WTC11 (cell line): ENCODE data around the gene DRD4. TPM values are rescaled to one million over a fixed set of nuclear protein-coding genes. Genes with fewer than 3 reads are reported as not detected.

Experiments
- ATAC-seq: fragments of 200-7000 bp; cut with Tn5 transposase; 2 replicates; pipeline ENCODE4 v1.10.0; 2021; ENCODE audit warnings: mild to moderate bottlenecking, moderate library complexity
- CTCF ChIA-PET: fragments of 300-600 bp; sonication (Branson Sonifier 250); formaldehyde crosslinking; loops from one replicate; lab custom pipeline; 2021; ENCODE audit warnings: antibody characterized with exemption; lab: Charles Lee
- POLR2A ChIA-PET: fragments of 350-600 bp; sonication (Branson Sonifier 250); formaldehyde crosslinking; loops from one replicate; lab custom pipeline; 2021; ENCODE audit warnings: antibody characterized with exemption; lab: Charles Lee
- DNase-seq: peaks from one replicate; pipeline ENCODE4 v3.0.0; 2021; ENCODE audit warnings: low spot score
- H3K27ac Mint-ChIP-seq: 2 replicates; pipeline ENCODE4 v1.8.0; 2021; ENCODE audit warnings: mixed read lengths
- H3K27me3 Mint-ChIP-seq: 2 replicates; pipeline ENCODE4 v1.8.0; 2021; ENCODE audit warnings: low read depth, mild to moderate bottlenecking, moderate library complexity, mixed read lengths
- H3K36me3 Mint-ChIP-seq: 2 replicates; pipeline ENCODE4 v1.8.0; 2021; ENCODE audit warnings: mixed read lengths
- H3K4me1 Mint-ChIP-seq: 2 replicates; pipeline ENCODE4 v1.8.0; 2022; ENCODE audit warnings: mixed read lengths
- H3K4me3 Mint-ChIP-seq: 2 replicates; pipeline ENCODE4 v1.8.0; 2021; ENCODE audit warnings: mild to moderate bottlenecking, moderate library complexity, mixed read lengths
- H3K9me3 Mint-ChIP-seq: 2 replicates; pipeline ENCODE4 v1.8.0; 2021; ENCODE audit warnings: mixed read lengths
- CREM ChIP-seq: sonication (generic); formaldehyde crosslinking; IDR thresholded peaks from 2 replicates; pipeline ENCODE4 v1.8.1; 2022; ENCODE audit warnings: mild to moderate bottlenecking, missing genetic modification reagents, moderate library complexity
- FOXP1 ChIP-seq: sonication (generic); formaldehyde crosslinking; IDR thresholded peaks from 2 replicates; pipeline ENCODE4 v1.8.0; 2022; ENCODE audit warnings: missing genetic modification reagents, mild to moderate bottlenecking, moderate library complexity, borderline replicate concordance
- RELA ChIP-seq: sonication (generic); formaldehyde crosslinking; IDR thresholded peaks from 2 replicates; pipeline ENCODE4 v1.8.1; 2022; ENCODE audit warnings: missing genetic modification reagents, mild to moderate bottlenecking, borderline replicate concordance
- SMAD4 ChIP-seq: sonication (generic); formaldehyde crosslinking; IDR thresholded peaks from 2 replicates; pipeline ENCODE4 v1.8.0; 2022; ENCODE audit warnings: mild to moderate bottlenecking, missing genetic modification reagents
- TEAD1 ChIP-seq: sonication (generic); formaldehyde crosslinking; IDR thresholded peaks from 2 replicates; pipeline ENCODE4 v1.8.0; 2022; ENCODE audit warnings: mild to moderate bottlenecking, missing genetic modification reagents
- ZBTB21 ChIP-seq: sonication (generic); formaldehyde crosslinking; IDR thresholded peaks from 2 replicates; pipeline ENCODE4 v1.8.1; 2023; ENCODE audit warnings: mild to moderate bottlenecking, missing genetic modification reagents, borderline replicate concordance
- ZNF121 ChIP-seq: sonication (generic); formaldehyde crosslinking; IDR thresholded peaks from 2 replicates; pipeline ENCODE4 v1.8.0; 2023; ENCODE audit warnings: missing genetic modification reagents
- total RNA-seq: library from RNA; stranded (reverse); gene quantifications from 3 replicates; pipeline ENCODE4 v1.2.3, GENCODE V29; 2021
- TF ChIP-seq, protein P1 (sequence below): sonication (generic); formaldehyde crosslinking; IDR thresholded peaks from 2 replicates; pipeline ENCODE4 v1.8.0; 2023; ENCODE audit warnings: missing genetic modification reagents
- TF ChIP-seq, protein P2 (sequence below): sonication (generic); formaldehyde crosslinking; IDR thresholded peaks from 2 replicates; pipeline ENCODE4 v1.8.1; 2022; ENCODE audit warnings: mild to moderate bottlenecking, moderate library complexity, missing genetic modification reagents
- TF ChIP-seq, protein P3 (sequence below): sonication (generic); formaldehyde crosslinking; IDR thresholded peaks from 2 replicates; pipeline ENCODE4 v1.8.0; 2022; ENCODE audit warnings: mild to moderate bottlenecking, missing genetic modification reagents
- TF ChIP-seq, protein P4 (sequence below): fragments of 250-450 bp; sonication (Bioruptor Pico); IDR thresholded peaks from 2 replicates; pipeline ENCODE4 v1.9.0; 2021; ENCODE audit warnings: mild to moderate bottlenecking
- TF ChIP-seq, protein P5 (sequence below): sonication (generic); formaldehyde crosslinking; IDR thresholded peaks from 2 replicates; pipeline ENCODE4 v1.8.1; 2023; ENCODE audit warnings: mild to moderate bottlenecking, missing genetic modification reagents
- TF ChIP-seq, protein P6 (sequence below): sonication (generic); formaldehyde crosslinking; IDR thresholded peaks from 2 replicates; pipeline ENCODE4 v1.8.1; 2023; ENCODE audit warnings: mild to moderate bottlenecking, missing genetic modification reagents, borderline replicate concordance
- TF ChIP-seq, protein P7 (sequence below): fragments of 250-450 bp; sonication (Bioruptor Pico); IDR thresholded peaks from 2 replicates; pipeline ENCODE4 v1.9.0; 2021; ENCODE audit warnings: mild to moderate bottlenecking, borderline replicate concordance
- TF ChIP-seq, protein P8 (sequence below): fragments of 200-600 bp; IDR thresholded peaks from 2 replicates; pipeline ENCODE4 v1.8.0; 2022; ENCODE audit warnings: antibody characterized with exemption

Gene DRD4
- total RNA-seq, 1 experiment from 2014 or later = 3.7 TPM

DNA sequence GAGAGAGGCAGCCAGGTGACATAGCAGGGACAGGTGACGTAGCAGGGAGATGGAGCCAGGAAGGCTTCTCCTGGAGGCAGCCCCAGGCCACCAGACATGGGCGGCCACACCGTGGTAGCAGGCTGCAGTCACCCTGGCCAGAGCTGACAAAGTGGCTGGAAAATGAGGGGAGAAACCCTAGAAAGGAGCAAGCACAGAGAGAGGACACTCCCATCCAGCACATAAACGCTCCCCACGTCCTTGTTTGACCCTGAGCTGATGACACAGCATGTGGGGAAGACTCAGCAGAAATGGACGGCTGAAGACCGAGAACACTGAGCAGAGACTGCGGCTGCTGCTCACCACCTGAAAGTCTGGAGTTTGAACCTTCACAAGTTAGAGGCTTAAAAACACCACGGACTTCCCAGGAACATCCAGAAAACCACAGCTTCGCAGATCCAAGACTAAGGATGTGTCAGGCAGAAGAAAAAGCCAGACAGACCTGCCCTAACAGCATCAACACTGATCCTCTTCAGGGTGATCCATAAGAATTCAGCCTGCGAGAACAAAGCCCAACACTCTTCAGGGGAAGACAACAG is 28.7 kb downstream of the DRD4 start:
- H3K27ac Mint-ChIP-seq = peak overlapping the region; percentile 47
- POLR2A ChIA-PET = no interaction called here

DNA sequence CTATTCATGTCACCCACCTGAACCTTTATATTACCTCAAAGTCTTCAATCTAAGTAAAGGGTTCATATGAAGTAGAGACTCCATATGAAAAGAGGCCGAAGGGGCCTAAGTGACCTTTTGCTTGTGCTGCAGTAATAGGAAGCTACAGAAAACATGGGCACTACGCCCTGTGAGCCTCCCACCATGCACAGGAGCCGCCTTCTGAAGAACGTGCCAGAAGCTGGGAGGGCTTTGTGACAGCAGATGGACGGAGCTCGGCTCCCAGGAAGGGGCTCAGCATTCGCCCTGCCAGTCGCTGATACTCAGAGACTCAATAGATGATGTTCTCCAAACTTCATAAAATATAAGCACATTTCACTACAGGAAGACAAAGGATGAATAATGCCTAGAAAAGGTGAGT is 36.8 kb downstream of the DRD4 start:
- Mint-ChIP-seq H3K9me3 (no peaks in the 10 kb centered on the region), H3K4me1 (no peaks in the 10 kb centered on the region), H3K36me3 (peaks cover 44% of the 10 kb centered on the region), H3K27me3 (no peaks in the 10 kb centered on the region)
- POLR2A ChIA-PET = no interaction called here
- DNase-seq = no peak
- CTCF ChIA-PET = no interaction called here
- TF ChIP-seq TEAD1 (CRISPR knock-in tag) (no peak), ZBTB21 (no peak)
- TF ChIP-seq, protein P1, sequence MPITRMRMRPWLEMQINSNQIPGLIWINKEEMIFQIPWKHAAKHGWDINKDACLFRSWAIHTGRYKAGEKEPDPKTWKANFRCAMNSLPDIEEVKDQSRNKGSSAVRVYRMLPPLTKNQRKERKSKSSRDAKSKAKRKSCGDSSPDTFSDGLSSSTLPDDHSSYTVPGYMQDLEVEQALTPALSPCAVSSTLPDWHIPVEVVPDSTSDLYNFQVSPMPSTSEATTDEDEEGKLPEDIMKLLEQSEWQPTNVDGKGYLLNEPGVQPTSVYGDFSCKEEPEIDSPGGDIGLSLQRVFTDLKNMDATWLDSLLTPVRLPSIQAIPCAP (CRISPR knock-in tag) = no peak
- TF ChIP-seq, all 79 proteins: peak for 0
- no peak for ATAC-seq
- H3K4me3 Mint-ChIP-seq = no peak overlapping the region
- H3K27ac Mint-ChIP-seq = peak overlapping the region; percentile 6; the same call in 1 of the 2 replicates

More for the DNA sequence above, 28.7 kb downstream of the DRD4 start:
- TF ChIP-seq, protein P2, sequence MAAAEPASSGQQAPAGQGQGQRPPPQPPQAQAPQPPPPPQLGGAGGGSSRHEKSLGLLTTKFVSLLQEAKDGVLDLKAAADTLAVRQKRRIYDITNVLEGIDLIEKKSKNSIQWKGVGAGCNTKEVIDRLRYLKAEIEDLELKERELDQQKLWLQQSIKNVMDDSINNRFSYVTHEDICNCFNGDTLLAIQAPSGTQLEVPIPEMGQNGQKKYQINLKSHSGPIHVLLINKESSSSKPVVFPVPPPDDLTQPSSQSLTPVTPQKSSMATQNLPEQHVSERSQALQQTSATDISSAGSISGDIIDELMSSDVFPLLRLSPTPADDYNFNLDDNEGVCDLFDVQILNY = no peak
- TF ChIP-seq CREM (CRISPR knock-in tag) = no peak
- TF ChIP-seq, protein P3, sequence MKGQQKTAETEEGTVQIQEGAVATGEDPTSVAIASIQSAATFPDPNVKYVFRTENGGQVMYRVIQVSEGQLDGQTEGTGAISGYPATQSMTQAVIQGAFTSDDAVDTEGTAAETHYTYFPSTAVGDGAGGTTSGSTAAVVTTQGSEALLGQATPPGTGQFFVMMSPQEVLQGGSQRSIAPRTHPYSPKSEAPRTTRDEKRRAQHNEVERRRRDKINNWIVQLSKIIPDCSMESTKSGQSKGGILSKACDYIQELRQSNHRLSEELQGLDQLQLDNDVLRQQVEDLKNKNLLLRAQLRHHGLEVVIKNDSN (CRISPR knock-in tag) = no peak
- no peak for TF ChIP-seq RELA (CRISPR knock-in tag)
- TF ChIP-seq, protein P4, sequence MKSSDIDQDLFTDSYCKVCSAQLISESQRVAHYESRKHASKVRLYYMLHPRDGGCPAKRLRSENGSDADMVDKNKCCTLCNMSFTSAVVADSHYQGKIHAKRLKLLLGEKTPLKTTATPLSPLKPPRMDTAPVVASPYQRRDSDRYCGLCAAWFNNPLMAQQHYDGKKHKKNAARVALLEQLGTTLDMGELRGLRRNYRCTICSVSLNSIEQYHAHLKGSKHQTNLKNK (CRISPR knock-in tag) = no peak
- TF ChIP-seq, protein P5, sequence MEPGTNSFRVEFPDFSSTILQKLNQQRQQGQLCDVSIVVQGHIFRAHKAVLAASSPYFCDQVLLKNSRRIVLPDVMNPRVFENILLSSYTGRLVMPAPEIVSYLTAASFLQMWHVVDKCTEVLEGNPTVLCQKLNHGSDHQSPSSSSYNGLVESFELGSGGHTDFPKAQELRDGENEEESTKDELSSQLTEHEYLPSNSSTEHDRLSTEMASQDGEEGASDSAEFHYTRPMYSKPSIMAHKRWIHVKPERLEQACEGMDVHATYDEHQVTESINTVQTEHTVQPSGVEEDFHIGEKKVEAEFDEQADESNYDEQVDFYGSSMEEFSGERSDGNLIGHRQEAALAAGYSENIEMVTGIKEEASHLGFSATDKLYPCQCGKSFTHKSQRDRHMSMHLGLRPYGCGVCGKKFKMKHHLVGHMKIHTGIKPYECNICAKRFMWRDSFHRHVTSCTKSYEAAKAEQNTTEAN (CRISPR knock-in tag) = no peak
- TF ChIP-seq FOXP1 (CRISPR knock-in tag) = no peak
- TF ChIP-seq SMAD4 = no peak
- CTCF ChIA-PET = interaction anchor here (0.6 to 1.2 kb wide), 3 partner anchors 31 to 80 kb away, joined by 3 read pairs; no protein-coding TSS in a partner anchor
- ATAC-seq (no peak), DNase-seq (no peak)
- no peaks in the 10 kb centered on the region for H3K4me1 Mint-ChIP-seq
- 0 out of 2 replicates have a peak, but pooled peaks cover 3% of the 10 kb centered on the region for H3K9me3 Mint-ChIP-seq
- H3K4me3 Mint-ChIP-seq = no peak overlapping the region
- no peaks in the 10 kb centered on the region for H3K27me3 Mint-ChIP-seq
- H3K36me3 Mint-ChIP-seq = peaks cover 30% of the 10 kb centered on the region

DNA sequence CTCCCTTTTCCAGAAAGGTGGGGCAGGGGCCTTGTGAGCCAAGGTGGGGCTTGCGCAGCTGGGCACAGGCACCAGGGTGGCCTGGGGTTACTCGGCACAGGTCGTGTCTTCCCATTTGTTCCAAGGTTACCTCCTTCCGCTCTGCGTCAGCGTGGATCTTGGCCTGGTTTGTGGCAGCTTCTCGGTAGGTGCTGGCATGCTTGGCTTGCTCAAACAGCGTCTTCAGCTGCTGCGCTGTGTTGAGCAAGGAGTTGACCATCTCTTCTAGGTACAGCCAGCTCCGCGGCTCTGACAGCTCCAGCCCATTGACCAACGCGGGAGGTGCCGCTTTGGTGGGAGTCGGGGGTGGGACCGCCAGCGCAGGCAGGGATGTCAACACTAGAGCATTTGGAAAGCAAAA is 37.3 kb downstream of the DRD4 start:
- POLR2A ChIA-PET = no interaction called here
- CTCF ChIA-PET = no interaction called here
- TF ChIP-seq ZNF121 (CRISPR knock-in tag) = no peak
- TF ChIP-seq, protein P6, sequence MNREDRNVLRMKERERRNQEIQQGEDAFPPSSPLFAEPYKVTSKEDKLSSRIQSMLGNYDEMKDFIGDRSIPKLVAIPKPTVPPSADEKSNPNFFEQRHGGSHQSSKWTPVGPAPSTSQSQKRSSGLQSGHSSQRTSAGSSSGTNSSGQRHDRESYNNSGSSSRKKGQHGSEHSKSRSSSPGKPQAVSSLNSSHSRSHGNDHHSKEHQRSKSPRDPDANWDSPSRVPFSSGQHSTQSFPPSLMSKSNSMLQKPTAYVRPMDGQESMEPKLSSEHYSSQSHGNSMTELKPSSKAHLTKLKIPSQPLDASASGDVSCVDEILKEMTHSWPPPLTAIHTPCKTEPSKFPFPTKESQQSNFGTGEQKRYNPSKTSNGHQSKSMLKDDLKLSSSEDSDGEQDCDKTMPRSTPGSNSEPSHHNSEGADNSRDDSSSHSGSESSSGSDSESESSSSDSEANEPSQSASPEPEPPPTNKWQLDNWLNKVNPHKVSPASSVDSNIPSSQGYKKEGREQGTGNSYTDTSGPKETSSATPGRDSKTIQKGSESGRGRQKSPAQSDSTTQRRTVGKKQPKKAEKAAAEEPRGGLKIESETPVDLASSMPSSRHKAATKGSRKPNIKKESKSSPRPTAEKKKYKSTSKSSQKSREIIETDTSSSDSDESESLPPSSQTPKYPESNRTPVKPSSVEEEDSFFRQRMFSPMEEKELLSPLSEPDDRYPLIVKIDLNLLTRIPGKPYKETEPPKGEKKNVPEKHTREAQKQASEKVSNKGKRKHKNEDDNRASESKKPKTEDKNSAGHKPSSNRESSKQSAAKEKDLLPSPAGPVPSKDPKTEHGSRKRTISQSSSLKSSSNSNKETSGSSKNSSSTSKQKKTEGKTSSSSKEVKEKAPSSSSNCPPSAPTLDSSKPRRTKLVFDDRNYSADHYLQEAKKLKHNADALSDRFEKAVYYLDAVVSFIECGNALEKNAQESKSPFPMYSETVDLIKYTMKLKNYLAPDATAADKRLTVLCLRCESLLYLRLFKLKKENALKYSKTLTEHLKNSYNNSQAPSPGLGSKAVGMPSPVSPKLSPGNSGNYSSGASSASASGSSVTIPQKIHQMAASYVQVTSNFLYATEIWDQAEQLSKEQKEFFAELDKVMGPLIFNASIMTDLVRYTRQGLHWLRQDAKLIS = no peak
- TF ChIP-seq, protein P7, sequence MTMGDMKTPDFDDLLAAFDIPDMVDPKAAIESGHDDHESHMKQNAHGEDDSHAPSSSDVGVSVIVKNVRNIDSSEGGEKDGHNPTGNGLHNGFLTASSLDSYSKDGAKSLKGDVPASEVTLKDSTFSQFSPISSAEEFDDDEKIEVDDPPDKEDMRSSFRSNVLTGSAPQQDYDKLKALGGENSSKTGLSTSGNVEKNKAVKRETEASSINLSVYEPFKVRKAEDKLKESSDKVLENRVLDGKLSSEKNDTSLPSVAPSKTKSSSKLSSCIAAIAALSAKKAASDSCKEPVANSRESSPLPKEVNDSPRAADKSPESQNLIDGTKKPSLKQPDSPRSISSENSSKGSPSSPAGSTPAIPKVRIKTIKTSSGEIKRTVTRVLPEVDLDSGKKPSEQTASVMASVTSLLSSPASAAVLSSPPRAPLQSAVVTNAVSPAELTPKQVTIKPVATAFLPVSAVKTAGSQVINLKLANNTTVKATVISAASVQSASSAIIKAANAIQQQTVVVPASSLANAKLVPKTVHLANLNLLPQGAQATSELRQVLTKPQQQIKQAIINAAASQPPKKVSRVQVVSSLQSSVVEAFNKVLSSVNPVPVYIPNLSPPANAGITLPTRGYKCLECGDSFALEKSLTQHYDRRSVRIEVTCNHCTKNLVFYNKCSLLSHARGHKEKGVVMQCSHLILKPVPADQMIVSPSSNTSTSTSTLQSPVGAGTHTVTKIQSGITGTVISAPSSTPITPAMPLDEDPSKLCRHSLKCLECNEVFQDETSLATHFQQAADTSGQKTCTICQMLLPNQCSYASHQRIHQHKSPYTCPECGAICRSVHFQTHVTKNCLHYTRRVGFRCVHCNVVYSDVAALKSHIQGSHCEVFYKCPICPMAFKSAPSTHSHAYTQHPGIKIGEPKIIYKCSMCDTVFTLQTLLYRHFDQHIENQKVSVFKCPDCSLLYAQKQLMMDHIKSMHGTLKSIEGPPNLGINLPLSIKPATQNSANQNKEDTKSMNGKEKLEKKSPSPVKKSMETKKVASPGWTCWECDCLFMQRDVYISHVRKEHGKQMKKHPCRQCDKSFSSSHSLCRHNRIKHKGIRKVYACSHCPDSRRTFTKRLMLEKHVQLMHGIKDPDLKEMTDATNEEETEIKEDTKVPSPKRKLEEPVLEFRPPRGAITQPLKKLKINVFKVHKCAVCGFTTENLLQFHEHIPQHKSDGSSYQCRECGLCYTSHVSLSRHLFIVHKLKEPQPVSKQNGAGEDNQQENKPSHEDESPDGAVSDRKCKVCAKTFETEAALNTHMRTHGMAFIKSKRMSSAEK (CRISPR knock-in tag) = no peak
- TF ChIP-seq, protein P8, sequence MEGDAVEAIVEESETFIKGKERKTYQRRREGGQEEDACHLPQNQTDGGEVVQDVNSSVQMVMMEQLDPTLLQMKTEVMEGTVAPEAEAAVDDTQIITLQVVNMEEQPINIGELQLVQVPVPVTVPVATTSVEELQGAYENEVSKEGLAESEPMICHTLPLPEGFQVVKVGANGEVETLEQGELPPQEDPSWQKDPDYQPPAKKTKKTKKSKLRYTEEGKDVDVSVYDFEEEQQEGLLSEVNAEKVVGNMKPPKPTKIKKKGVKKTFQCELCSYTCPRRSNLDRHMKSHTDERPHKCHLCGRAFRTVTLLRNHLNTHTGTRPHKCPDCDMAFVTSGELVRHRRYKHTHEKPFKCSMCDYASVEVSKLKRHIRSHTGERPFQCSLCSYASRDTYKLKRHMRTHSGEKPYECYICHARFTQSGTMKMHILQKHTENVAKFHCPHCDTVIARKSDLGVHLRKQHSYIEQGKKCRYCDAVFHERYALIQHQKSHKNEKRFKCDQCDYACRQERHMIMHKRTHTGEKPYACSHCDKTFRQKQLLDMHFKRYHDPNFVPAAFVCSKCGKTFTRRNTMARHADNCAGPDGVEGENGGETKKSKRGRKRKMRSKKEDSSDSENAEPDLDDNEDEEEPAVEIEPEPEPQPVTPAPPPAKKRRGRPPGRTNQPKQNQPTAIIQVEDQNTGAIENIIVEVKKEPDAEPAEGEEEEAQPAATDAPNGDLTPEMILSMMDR = no peak

More for the DNA sequence above, 37.3 kb downstream of the DRD4 start:
- Mint-ChIP-seq H3K27me3 (no peaks in the 10 kb centered on the region), H3K4me3 (no peak overlapping the region), H3K4me1 (no peaks in the 10 kb centered on the region), H3K9me3 (no peaks in the 10 kb centered on the region), H3K27ac (peak overlapping the region; percentile 45; the same call in 1 of the 2 replicates), H3K36me3 (peaks cover 47% of the 10 kb centered on the region)
- no peak for ATAC-seq
- no peak for DNase-seq
